Mucosa of descending colon (tissue), 3 donors: ENCODE measurements around the gene SETDB2. TPM values are rescaled to one million over a fixed set of nuclear protein-coding genes. Genes with fewer than 3 reads are reported as not detected.

ENCODE experiments used
- ATAC-seq: fragments of 200-7000 bp; cut with Tn5 transposase; one replicate; pipeline ENCODE4 v1.9.1; 2020; ENCODE audit warnings: mild to moderate bottlenecking, moderate library complexity
- DNase-seq, 3 donors: peaks; one replicate each; pipeline ENCODE4 v3.0.0-alpha.2; 2020
- H3K36me3 ChIP-seq: fragments of 200-600 bp; one replicate; pipeline ENCODE4 v1.8.0; 2021; ENCODE audit warnings: low read depth, mild to moderate bottlenecking
- H3K4me1 ChIP-seq: fragments of 200-600 bp; one replicate; pipeline ENCODE4 v1.8.0; 2021; ENCODE audit warnings: low read depth, mild to moderate bottlenecking
- H3K4me3 ChIP-seq: fragments of 200-600 bp; one replicate; pipeline ENCODE4 v1.8.0; 2021; ENCODE audit warnings: mild to moderate bottlenecking
- H3K9me3 ChIP-seq: fragments of 200-600 bp; one replicate; pipeline ENCODE4 v1.8.0; 2021; ENCODE audit warnings: mild to moderate bottlenecking
- intact Hi-C, 2 donors: fragments of 100-400 bp; cut with DNase I in 1 of 2; cut with micrococcal nuclease in 1 of 2; formaldehyde crosslinking; loops; one replicate each; pipeline versions ENCODE4 v1.11.0 to v1.11.1; 2022; cut with DNase I, micrococcal nuclease
- total RNA-seq, 3 donors: library from RNA; stranded (reverse); fragmentation: NEBNext Ultra II Directional in 2 of 3; extraction: Animal tissue kit (Norgen Biotek cat#: 25700) in 2 of 3; gene quantifications; one replicate each; pipeline versions ENCODE4 v1.2.1 to v1.2.4, GENCODE V29; 2021 to 2023
- TF ChIP-seq, protein P1 (sequence below): fragments of 200-600 bp; IDR thresholded peaks from one replicate; pipeline ENCODE4 v1.8.0; 2022; ENCODE audit warnings: antibody characterized with exemption, mild to moderate bottlenecking
- donor health status: DM: no; HTN: no; CAD: no; lungs with moderate emphysema.
- donor health status: DM: no; HTN: no; CAD: no.
- donor health status: DM: no; HTN: yes; CAD: no.

Gene SETDB2
- total RNA-seq, 3 donors from 2014 or later, result 10.6 to 13.7 (median 11.7) TPM

DNA sequence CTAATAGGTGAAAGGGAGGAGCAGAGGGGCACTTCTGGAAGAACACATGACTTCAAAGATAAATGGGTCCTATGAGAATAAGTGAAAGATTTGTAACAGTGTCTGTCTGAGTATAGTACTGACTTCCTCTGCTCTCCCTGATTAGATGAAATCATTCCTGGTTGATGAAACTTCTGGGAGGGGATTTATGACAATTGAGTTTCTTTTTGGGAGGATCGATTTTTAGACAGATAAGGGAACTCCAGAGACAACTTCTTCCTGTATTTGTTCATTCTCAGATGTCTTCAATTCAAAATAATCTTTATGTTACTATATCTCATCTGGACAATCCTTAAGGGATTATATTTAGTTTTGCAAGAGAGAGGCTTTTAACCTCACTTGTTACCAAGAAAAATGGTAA, 20.0 kb downstream of the SETDB2 start:
- intact Hi-C loops, result no loop called here
- Histone ChIP-seq H3K9me3 (peaks cover 14% of the 10 kb centered on the region), H3K4me3 (no peak overlapping the region), H3K36me3 (peaks cover 17% of the 10 kb centered on the region), H3K4me1 (no peaks in the 10 kb centered on the region)
- ATAC-seq, result no peak
- TF ChIP-seq, protein P1, sequence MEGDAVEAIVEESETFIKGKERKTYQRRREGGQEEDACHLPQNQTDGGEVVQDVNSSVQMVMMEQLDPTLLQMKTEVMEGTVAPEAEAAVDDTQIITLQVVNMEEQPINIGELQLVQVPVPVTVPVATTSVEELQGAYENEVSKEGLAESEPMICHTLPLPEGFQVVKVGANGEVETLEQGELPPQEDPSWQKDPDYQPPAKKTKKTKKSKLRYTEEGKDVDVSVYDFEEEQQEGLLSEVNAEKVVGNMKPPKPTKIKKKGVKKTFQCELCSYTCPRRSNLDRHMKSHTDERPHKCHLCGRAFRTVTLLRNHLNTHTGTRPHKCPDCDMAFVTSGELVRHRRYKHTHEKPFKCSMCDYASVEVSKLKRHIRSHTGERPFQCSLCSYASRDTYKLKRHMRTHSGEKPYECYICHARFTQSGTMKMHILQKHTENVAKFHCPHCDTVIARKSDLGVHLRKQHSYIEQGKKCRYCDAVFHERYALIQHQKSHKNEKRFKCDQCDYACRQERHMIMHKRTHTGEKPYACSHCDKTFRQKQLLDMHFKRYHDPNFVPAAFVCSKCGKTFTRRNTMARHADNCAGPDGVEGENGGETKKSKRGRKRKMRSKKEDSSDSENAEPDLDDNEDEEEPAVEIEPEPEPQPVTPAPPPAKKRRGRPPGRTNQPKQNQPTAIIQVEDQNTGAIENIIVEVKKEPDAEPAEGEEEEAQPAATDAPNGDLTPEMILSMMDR, result no peak
- no peak for DNase-seq

GRCh38 chr13:49464621-49465325, 20.7 kb downstream of the SETDB2 start:
- peaks cover 17% of the 10 kb centered on the region for H3K36me3 ChIP-seq
- H3K4me3 ChIP-seq, result no peak overlapping the region
- TF ChIP-seq, protein P1, result no peak
- intact Hi-C loops, result no loop called here
- ATAC-seq, result no peak
- no peak for DNase-seq
- no peaks in the 10 kb centered on the region for H3K4me1 ChIP-seq
- peaks cover 14% of the 10 kb centered on the region for H3K9me3 ChIP-seq

GRCh38 chr13:49466292-49466838, 22.3 kb downstream of the SETDB2 start:
- Histone ChIP-seq H3K36me3 (peaks cover 17% of the 10 kb centered on the region), H3K9me3 (peaks cover 14% of the 10 kb centered on the region), H3K4me3 (no peak overlapping the region), H3K4me1 (no peaks in the 10 kb centered on the region)
- intact Hi-C loops, result no loop called here
- ATAC-seq, result peak; percentile 54
- TF ChIP-seq, protein P1, result no peak
- DNase-seq, result no peak

- Histone ChIP-seq H3K36me3 (peaks cover 3% of the 10 kb centered on the region), H3K9me3 (no peaks in the 10 kb centered on the region), H3K4me1 (no peaks in the 10 kb centered on the region), H3K4me3 (no peak overlapping the region)
- TF ChIP-seq, protein P1, result no peak
- DNase-seq, result no peak
- intact Hi-C loops, result loop anchor here in 1 of 2 donors (5.0 kb wide), 1 partner anchor 190 kb away; no protein-coding TSS in a partner anchor
- ATAC-seq, result no peak
Observed at GRCh38 chr13:49472186-49472585, 28.1 kb downstream of the SETDB2 start.

- DNase-seq, result no peak
Observed at GRCh38 chr13:49476529-49476928, 32.5 kb downstream of the SETDB2 start.

More at GRCh38 chr13:49476529-49476928, 32.5 kb downstream of the SETDB2 start:
- intact Hi-C loops, result no loop called here
- no peak for ATAC-seq
- TF ChIP-seq, protein P1, result no peak
- no peaks in the 10 kb centered on the region for H3K9me3 ChIP-seq
- H3K4me1 ChIP-seq, result no peaks in the 10 kb centered on the region
- peaks cover 3% of the 10 kb centered on the region for H3K36me3 ChIP-seq
- no peak overlapping the region for H3K4me3 ChIP-seq
